MM.1S (cell line): ENCODE measurements around the gene GFOD1.

Source experiments
- EZH2phosphoT487 ChIP-seq: fragments of 300-600 bp; sonication (generic); IDR thresholded peaks from 2 replicates; pipeline ENCODE4 v1.6.1; 2018; ENCODE audit warnings: antibody characterized with exemption, low read length
- TF ChIP-seq, protein P1 (sequence below): fragments of 300-600 bp; sonication (generic); IDR thresholded peaks from 2 replicates; pipeline ENCODE4 v1.5.1; 2016; ENCODE audit warnings: antibody characterized with exemption, low read length, mixed read lengths

- TF ChIP-seq, protein P1, sequence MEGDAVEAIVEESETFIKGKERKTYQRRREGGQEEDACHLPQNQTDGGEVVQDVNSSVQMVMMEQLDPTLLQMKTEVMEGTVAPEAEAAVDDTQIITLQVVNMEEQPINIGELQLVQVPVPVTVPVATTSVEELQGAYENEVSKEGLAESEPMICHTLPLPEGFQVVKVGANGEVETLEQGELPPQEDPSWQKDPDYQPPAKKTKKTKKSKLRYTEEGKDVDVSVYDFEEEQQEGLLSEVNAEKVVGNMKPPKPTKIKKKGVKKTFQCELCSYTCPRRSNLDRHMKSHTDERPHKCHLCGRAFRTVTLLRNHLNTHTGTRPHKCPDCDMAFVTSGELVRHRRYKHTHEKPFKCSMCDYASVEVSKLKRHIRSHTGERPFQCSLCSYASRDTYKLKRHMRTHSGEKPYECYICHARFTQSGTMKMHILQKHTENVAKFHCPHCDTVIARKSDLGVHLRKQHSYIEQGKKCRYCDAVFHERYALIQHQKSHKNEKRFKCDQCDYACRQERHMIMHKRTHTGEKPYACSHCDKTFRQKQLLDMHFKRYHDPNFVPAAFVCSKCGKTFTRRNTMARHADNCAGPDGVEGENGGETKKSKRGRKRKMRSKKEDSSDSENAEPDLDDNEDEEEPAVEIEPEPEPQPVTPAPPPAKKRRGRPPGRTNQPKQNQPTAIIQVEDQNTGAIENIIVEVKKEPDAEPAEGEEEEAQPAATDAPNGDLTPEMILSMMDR = no peak
- no peak for TF ChIP-seq EZH2phosphoT487
Measured at GRCh38 chr6:13406781-13407180, 80.6 kb downstream of the GFOD1 start.
